GM20431 (cell line): Measurements from ENCODE around the gene LPP.

Experiments used
- in situ Hi-C: fragments of 300-500 bp; cut with MseI, MboI; formaldehyde crosslinking; loops from one replicate; pipeline ENCODE4 v1.15.0; 2020; ENCODE audit warnings: low sequenced_read_pairs; ENCODE audit not compliant: unreplicated experiment

The LPP gene

GRCh38 chr3:188482929-188483328, 329.0 kb downstream of the LPP start:
- in situ Hi-C loops: no loop called here

GRCh38 chr3:188486126-188486525, 332.2 kb downstream of the LPP start:
- in situ Hi-C loops: no loop called here

GRCh38 chr3:188486952-188487351, 333.0 kb downstream of the LPP start:
- in situ Hi-C loops: no loop called here

- in situ Hi-C loops: no loop called here
Measured at GRCh38 chr3:188487652-188488051, 333.7 kb downstream of the LPP start.

GRCh38 chr3:188488801-188489200, 334.8 kb downstream of the LPP start:
- in situ Hi-C loops: no loop called here

GRCh38 chr3:188489639-188490405, 335.9 kb downstream of the LPP start:
- in situ Hi-C loops: no loop called here

GRCh38 chr3:188490416-188490815, 336.5 kb downstream of the LPP start:
- in situ Hi-C loops: no loop called here

GRCh38 chr3:188491276-188491687, 337.3 kb downstream of the LPP start:
- in situ Hi-C loops: no loop called here

GRCh38 chr3:188496390-188496789, 342.4 kb downstream of the LPP start:
- in situ Hi-C loops: no loop called here

- in situ Hi-C loops: no loop called here
Measured at GRCh38 chr3:188497021-188497420, 343.1 kb downstream of the LPP start.

GRCh38 chr3:188503647-188504046, 349.7 kb downstream of the LPP start:
- in situ Hi-C loops: no loop called here

GRCh38 chr3:188505151-188505550, 351.2 kb downstream of the LPP start:
- in situ Hi-C loops: no loop called here

- in situ Hi-C loops: no loop called here
Measured at GRCh38 chr3:188505911-188506310, 352.0 kb downstream of the LPP start.

- in situ Hi-C loops: no loop called here
Measured at GRCh38 chr3:188506446-188506845, 352.5 kb downstream of the LPP start.

GRCh38 chr3:188507244-188507720, 353.3 kb downstream of the LPP start:
- in situ Hi-C loops: no loop called here

- in situ Hi-C loops: no loop called here
Measured at GRCh38 chr3:188508454-188508853, 354.5 kb downstream of the LPP start.

- in situ Hi-C loops: no loop called here
Measured at GRCh38 chr3:188509316-188509715, 355.4 kb downstream of the LPP start.

- in situ Hi-C loops: no loop called here
Measured at GRCh38 chr3:188510366-188510765, 356.4 kb downstream of the LPP start.

GRCh38 chr3:188513662-188514328, 359.8 kb downstream of the LPP start:
- in situ Hi-C loops: no loop called here

- in situ Hi-C loops: no loop called here
Measured at GRCh38 chr3:188516515-188516914, 362.6 kb downstream of the LPP start.

GRCh38 chr3:188518416-188518815, 364.5 kb downstream of the LPP start:
- in situ Hi-C loops: no loop called here
